HG03558 (cell line): Measurements from ENCODE around the gene ABHD1.

Source experiments
- ATAC-seq: cut with Tn5 transposase; IDR thresholded peaks from one replicate; pipeline ENCODE4 v1.9.1; 2021; ENCODE audit warnings: moderate number of reproducible peaks; ENCODE audit not compliant: unreplicated experiment; ENCODE audit errors: extremely low read depth

Gene ABHD1

DNA sequence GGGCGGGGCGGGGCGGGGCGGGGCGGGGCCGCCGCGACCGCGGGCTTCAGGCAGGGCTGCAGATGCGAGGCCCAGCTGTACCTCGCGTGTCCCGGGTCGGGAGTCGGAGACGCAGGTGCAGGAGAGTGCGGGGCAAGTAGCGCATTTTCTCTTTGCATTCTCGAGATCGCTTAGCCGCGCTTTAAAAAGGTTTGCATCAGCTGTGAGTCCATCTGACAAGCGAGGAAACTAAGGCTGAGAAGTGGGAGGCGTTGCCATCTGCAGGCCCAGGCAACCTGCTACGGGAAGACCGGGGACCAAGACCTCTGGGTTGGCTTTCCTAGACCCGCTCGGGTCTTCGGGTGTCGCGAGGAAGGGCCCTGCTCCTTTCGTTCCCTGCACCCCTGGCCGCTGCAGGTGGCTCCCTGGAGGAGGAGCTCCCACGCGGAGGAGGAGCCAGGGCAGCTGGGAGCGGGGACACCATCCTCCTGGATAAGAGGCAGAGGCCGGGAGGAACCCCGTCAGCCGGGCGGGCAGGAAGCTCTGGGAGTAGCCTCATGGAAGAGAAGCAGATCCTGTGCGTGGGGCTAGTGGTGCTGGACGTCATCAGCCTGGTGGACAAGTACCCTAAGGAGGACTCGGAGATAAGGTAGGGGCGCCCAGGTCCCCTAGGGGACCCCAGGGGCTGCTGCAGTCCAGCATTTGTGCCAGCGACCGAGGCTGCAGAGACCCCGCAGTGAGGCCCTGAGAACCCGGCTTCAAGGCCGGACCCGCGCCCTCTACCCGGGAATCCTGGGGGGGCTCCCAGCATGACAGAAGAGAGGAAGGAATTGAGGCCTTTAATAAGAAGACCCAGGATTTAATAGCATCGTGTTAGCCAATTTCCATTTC lies 36.7 kb upstream of the ABHD1 start, which contains the start of gene KHK:
TSS of gene KHK (plus strand) at position 49 of the 870 bp plus-strand sequence. CDS start at position 537, 488 bp downstream.
- ATAC-seq, result no peak

DNA sequence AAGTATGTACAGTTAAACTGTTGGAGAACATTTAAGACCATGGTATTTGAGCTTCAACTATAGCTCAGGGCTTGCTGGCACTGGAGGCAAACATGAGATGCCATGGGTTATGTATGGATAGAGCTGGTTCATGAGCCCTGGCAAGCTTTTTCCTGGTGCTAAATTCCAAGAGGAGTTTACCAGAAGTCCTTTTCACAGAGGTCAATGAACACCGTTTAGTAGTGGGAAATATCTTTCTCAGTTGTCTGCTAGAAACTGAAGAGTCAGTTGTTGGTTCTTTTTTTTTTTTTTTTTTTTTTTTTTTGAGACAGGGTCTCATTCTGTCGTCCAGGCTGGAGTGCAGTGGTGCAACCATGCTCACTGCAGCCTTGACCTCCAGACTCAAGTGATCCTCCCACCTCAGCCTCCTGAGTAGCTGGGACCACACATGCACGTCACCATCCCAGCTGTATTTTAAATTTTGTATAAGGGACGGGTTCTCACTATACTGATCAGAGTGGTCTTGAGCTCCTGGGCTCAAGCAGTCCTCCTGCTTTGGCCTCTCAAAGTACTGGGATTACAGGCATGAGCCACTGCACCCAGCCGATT lies 35.7 kb upstream of the ABHD1 start:
- ATAC-seq, result no peak

DNA sequence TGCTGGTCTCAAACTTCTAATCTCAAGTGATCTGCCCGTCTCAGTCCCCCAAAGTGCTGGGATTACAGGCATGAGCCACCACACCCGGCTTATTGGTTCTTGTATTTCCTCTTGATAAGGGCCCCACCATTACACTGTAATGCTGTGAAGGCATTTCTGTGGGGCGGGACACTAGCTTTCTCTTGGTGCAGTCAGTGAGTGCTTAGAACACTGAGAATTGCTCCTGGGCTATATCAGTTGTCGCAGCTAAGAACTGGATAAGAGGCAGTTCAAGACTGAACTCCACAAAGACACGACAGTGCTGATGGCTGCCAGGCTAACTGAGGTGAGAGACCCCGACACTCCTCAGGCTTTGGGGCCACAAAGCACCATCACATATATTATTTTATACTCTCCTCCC lies 35.0 kb upstream of the ABHD1 start:
- ATAC-seq, result no peak

DNA sequence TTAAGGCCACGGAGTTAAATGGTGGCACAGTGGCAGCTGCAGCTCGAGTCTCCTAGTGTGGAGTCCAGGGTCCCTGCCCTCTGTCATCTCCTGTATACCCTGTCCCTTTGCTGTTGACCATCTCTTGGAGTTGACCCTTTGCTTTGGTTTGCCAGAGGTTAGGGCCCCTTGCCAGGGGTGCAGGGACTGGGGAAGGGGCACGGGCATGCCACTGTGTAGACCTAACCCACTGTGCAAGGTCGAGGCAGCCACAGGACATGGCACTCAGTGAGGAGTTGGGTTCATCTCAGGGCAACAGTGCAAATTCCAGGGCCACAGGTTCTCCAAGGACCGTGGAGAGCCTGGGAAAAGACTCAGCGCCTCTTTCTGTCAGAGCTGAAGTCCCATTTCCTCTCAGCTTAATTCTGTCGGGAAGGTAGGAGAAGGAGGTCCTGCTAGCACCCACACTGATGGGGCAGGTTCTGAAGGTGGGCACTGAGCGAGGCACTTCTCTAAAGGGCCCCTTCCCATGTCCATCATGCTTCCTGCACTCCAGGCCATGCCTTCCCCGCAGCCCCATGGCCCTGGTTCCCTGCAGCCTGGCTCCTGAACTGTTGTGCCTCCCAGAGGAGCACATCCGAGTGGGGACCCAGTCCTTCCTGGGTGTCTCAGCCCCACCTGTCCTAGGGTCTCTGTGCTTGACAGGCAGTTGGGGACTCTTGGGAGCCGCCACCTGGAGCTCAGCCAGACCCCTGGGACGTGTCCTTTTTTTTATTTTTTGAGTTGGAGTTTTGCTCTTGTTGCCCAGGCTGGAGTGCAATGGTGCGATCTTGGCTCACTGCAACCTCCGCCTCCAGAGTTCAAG lies 34.3 kb upstream of the ABHD1 start:
- no peak for ATAC-seq

- no peak for ATAC-seq
Observed at GRCh38 chr2:27091746-27092695, 31.6 kb upstream of the ABHD1 start.

GRCh38 chr2:27092696-27093429 lies 30.8 kb upstream of the ABHD1 start:
- no peak for ATAC-seq

DNA sequence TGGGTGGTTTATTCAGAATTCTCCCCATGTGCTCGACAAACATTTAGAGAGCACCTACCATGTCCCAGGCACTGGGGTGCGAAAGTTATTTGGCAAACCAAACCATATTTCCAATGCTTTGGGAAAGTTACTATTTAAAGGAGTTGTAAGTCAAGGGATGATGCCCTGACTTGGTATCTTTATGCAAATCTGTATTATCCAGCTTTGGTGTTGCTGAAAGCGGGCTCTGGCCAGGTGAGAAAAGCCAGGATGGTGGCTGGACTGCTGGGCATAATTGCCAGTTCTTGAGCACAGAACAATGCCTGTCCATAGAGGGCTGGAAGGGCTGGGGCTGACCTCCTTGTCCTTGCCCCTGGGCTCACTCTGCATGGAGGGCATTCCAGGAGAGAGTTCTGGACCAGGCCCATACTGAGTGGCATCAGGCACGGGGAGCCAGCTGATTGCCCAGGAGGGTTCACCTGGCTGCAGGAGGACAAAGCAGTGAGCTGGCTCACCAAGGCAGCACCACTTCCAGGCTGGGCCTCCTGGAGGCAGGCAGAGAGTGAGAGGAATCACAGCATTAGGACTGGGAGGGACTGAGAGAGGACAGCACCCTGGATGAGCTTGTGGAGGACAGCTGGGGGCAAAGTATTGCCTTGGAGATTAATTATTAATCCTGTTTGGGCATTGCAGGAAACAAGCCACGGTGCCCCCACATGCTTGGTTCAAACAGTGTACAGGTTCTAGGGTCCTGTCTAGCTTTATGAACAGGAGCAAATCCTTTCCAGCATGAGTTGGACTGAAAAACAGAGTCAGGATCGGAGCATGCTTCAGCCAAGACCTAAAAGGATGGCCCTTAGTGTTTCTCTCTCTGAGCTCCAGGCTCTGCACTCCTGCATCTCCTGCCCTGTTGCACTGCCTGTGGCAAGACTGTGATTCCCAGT lies 29.9 kb upstream of the ABHD1 start:
- ATAC-seq, result no peak

GRCh38 chr2:27094353-27094984 lies 29.1 kb upstream of the ABHD1 start:
- ATAC-seq, result no peak

- no peak for ATAC-seq
Observed at GRCh38 chr2:27095427-27095744, 28.2 kb upstream of the ABHD1 start.

DNA sequence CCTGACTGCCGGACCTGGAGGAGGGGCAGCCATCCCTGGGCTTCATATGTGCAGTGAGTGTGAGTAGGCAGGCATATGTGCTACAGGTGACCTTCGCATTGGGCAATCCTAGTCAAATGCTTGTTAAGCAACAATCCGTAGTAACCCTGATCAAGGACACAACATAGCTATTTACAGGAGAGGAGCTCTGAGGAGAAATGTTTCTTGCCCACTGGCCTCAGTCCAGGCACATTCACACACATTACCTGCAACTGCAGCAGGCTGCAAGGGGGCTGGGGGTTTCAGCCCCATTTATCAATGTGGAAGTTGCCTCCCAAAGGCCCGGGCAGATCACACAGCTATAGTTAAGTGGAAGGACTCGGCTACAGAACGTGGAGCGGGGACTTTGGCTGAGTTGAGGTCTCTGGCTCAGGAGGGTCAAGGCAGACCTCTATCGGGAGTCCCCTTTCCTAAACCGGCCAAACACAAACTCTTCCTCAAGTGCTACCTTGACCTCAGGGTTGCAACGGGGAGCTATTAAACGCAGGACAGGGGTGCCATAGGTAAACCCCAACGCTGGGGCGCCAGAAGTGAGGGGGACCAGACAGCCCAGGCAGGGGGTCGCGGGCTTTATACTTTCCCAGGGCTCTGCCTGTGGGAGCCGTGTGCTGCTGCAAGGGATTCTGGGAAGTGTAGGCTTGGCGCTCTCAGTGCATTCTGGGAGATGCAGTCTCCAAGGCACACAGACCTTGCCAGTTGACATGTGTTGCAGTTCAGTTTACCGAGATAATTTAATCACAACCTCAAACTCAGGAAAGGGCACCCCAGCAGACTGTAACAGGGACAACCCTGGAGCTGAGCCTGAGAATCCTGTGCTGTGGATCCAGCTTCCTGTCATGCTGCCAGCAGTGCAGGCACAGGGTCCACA lies 27.6 kb upstream of the ABHD1 start:
- no peak for ATAC-seq

DNA sequence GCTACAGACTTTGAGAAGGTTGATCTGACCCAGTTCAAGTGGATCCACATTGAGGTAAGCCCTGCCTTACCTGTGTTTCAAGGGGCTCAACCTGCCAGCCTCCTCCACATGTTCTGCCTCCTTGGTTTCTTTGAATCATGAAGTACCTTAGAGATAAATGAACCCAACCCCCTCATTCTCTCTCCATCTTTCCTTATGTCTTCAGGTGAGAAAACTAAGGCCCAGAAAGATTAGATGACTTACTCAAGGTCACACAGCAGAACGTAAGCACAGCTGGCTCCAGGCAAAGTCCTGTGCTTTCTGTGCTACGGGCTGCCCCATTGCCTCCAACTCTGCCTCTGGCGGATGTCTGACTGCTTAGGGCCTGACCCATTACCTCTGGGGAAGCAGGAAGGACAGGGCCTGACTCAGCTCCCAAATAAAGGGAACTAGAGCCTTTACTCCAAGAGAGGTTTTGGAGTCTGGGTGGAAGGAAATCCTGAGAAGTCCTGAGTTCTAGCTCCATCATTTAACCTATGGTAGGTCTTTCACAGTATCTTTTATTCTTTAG lies 26.8 kb upstream of the ABHD1 start:
- ATAC-seq, result no peak

DNA sequence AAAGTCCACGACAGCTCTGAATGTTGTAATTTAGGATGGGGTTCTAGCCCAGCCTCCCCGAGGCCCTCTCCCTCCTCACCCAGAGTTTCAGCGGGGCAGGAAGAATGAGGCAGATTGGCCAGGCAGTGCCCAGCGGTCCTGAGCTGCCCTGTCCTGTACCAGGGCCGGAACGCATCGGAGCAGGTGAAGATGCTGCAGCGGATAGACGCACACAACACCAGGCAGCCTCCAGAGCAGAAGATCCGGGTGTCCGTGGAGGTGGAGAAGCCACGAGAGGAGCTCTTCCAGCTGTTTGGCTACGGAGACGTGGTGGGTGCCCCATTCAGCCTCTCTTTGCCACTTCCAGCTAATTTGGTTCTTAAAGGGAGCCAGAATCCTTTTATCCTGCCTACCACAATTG lies 26.3 kb upstream of the ABHD1 start:
- no peak for ATAC-seq

GRCh38 chr2:27099334-27099955 lies 24.2 kb upstream of the ABHD1 start:
- ATAC-seq, result no peak

DNA sequence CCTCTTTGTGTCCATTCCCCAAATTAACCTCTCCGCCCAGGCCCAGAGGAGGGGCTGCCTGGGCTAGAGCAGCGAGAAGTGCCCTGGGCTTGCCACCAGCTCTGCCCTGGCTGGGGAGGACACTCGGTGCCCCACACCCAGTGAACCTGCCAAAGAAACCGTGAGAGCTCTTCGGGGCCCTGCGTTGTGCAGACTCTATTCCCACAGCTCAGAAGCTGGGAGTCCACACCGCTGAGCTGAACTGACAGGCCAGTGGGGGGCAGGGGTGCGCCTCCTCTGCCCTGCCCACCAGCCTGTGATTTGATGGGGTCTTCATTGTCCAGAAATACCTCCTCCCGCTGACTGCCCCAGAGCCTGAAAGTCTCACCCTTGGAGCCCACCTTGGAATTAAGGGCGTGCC lies 23.6 kb upstream of the ABHD1 start:
- ATAC-seq, result no peak

- ATAC-seq, result no peak
Observed at GRCh38 chr2:27102329-27102728, 21.3 kb upstream of the ABHD1 start.

DNA sequence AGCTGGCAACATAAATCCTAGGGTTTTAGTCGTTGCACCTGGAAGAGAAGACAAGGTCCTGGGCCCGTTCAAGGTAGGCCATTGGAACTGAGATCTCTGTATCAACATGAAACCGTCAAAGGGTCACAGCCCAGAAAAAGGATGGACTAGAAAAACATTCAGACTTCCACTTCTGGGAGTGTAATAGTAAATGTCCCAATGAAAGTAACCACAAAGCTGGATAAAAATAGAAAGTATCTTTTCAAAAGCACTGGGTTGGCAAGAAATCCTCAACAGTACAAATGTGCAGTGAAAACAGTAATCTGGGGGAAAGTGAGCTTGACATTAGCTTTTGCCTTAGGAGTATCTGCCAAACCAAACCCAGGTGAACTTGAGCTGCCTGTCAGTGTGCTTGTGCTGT lies 17.6 kb upstream of the ABHD1 start:
- ATAC-seq, result no peak
